WTC11 (cell line): ENCODE data around the gene NUDCD2. TPM values are rescaled to one million over a fixed set of nuclear protein-coding genes. Genes with fewer than 3 reads are reported as not detected.

Experiments
- ATAC-seq: fragments of 200-7000 bp; cut with Tn5 transposase; 2 replicates; pipeline ENCODE4 v1.10.0; 2021; ENCODE audit warnings: mild to moderate bottlenecking, moderate library complexity
- Bru-seq: library from RNA; stranded (reverse); fragments of 400-500 nt; gene quantifications from one replicate; lab custom pipeline; 2021; lab: Mats Ljungman, UMichigan
- CTCF ChIA-PET: fragments of 300-600 bp; sonication (Branson Sonifier 250); formaldehyde crosslinking; loops from one replicate; lab custom pipeline; 2021; ENCODE audit warnings: antibody characterized with exemption; lab: Charles Lee
- POLR2A ChIA-PET: fragments of 350-600 bp; sonication (Branson Sonifier 250); formaldehyde crosslinking; loops from one replicate; lab custom pipeline; 2021; ENCODE audit warnings: antibody characterized with exemption; lab: Charles Lee
- DNase-seq: peaks from one replicate; pipeline ENCODE4 v3.0.0; 2021; ENCODE audit warnings: low spot score
- H3K27ac Mint-ChIP-seq: 2 replicates; pipeline ENCODE4 v1.8.0; 2021; ENCODE audit warnings: mixed read lengths
- H3K27me3 Mint-ChIP-seq: 2 replicates; pipeline ENCODE4 v1.8.0; 2021; ENCODE audit warnings: low read depth, mild to moderate bottlenecking, moderate library complexity, mixed read lengths
- H3K36me3 Mint-ChIP-seq: 2 replicates; pipeline ENCODE4 v1.8.0; 2021; ENCODE audit warnings: mixed read lengths
- H3K4me1 Mint-ChIP-seq: 2 replicates; pipeline ENCODE4 v1.8.0; 2022; ENCODE audit warnings: mixed read lengths
- H3K4me3 Mint-ChIP-seq: 2 replicates; pipeline ENCODE4 v1.8.0; 2021; ENCODE audit warnings: mild to moderate bottlenecking, moderate library complexity, mixed read lengths
- H3K9me3 Mint-ChIP-seq: 2 replicates; pipeline ENCODE4 v1.8.0; 2021; ENCODE audit warnings: mixed read lengths
- AR ChIP-seq: fragments of 250-450 bp; sonication (Bioruptor Pico); IDR thresholded peaks from 2 replicates; pipeline ENCODE4 v1.9.0; 2021; ENCODE audit warnings: mild to moderate bottlenecking
- CREM ChIP-seq: sonication (generic); formaldehyde crosslinking; IDR thresholded peaks from 2 replicates; pipeline ENCODE4 v1.8.1; 2022; ENCODE audit warnings: mild to moderate bottlenecking, missing genetic modification reagents, moderate library complexity
- ETV6 ChIP-seq: sonication (generic); formaldehyde crosslinking; IDR thresholded peaks from 2 replicates; pipeline ENCODE4 v1.8.1; 2022; ENCODE audit warnings: mild to moderate bottlenecking, missing genetic modification reagents
- FOXK1 ChIP-seq: sonication (generic); formaldehyde crosslinking; IDR thresholded peaks from 2 replicates; pipeline ENCODE4 v1.8.0; 2022; ENCODE audit warnings: mild to moderate bottlenecking, moderate library complexity, missing genetic modification reagents
- FOXP1 ChIP-seq: sonication (generic); formaldehyde crosslinking; IDR thresholded peaks from 2 replicates; pipeline ENCODE4 v1.8.0; 2022; ENCODE audit warnings: missing genetic modification reagents, mild to moderate bottlenecking, moderate library complexity, borderline replicate concordance
- FOXP4 ChIP-seq: sonication (generic); formaldehyde crosslinking; IDR thresholded peaks from 2 replicates; pipeline ENCODE4 v1.8.0; 2022; ENCODE audit warnings: mild to moderate bottlenecking, missing genetic modification reagents
- GABPB1 ChIP-seq: sonication (generic); formaldehyde crosslinking; IDR thresholded peaks from 2 replicates; pipeline ENCODE4 v1.8.1; 2023; ENCODE audit warnings: mild to moderate bottlenecking, missing genetic modification reagents
- HMGA2 ChIP-seq: fragments of 250-450 bp; sonication (Bioruptor Pico); IDR thresholded peaks from 2 replicates; pipeline ENCODE4 v1.4.0; 2021; ENCODE audit warnings: mild to moderate bottlenecking, moderate library complexity
- HMGXB4 ChIP-seq: sonication (generic); formaldehyde crosslinking; IDR thresholded peaks from 2 replicates; pipeline ENCODE4 v1.8.1; 2023; ENCODE audit warnings: mild to moderate bottlenecking, moderate library complexity, missing genetic modification reagents
- IRF1 ChIP-seq: sonication (generic); formaldehyde crosslinking; IDR thresholded peaks from 2 replicates; pipeline ENCODE4 v1.8.0; 2023; ENCODE audit warnings: missing genetic modification reagents
- KAT7 ChIP-seq: sonication (generic); formaldehyde crosslinking; IDR thresholded peaks from 2 replicates; pipeline ENCODE4 v1.8.1; 2023; ENCODE audit warnings: missing genetic modification reagents, mild to moderate bottlenecking, borderline replicate concordance
- NFE2L1 ChIP-seq: sonication (generic); formaldehyde crosslinking; IDR thresholded peaks from 2 replicates; pipeline ENCODE4 v1.8.1; 2023; ENCODE audit warnings: missing genetic modification reagents
- SOX15 ChIP-seq: fragments of 250-450 bp; sonication (Bioruptor Pico); IDR thresholded peaks from 2 replicates; pipeline ENCODE4 v1.9.0; 2021; ENCODE audit warnings: mild to moderate bottlenecking
- ZMAT4 ChIP-seq: fragments of 250-450 bp; sonication (Bioruptor Pico); IDR thresholded peaks from 2 replicates; pipeline ENCODE4 v1.9.0; 2021; ENCODE audit warnings: mild to moderate bottlenecking
- ZNF263 ChIP-seq: sonication (generic); formaldehyde crosslinking; IDR thresholded peaks from 2 replicates; pipeline ENCODE4 v1.8.1; 2022; ENCODE audit warnings: low read depth, mild to moderate bottlenecking, moderate library complexity, missing genetic modification reagents
- ZNF423 ChIP-seq: fragments of 250-450 bp; sonication (Bioruptor Pico); IDR thresholded peaks from 2 replicates; pipeline ENCODE4 v2.1.2; 2022; ENCODE audit warnings: mild to moderate bottlenecking, moderate library complexity
- ZNF671 ChIP-seq: fragments of 250-450 bp; sonication (Bioruptor Pico); IDR thresholded peaks from 2 replicates; pipeline ENCODE4 v1.8.0; 2021; ENCODE audit warnings: mild to moderate bottlenecking
- long read RNA-seq, 3 experiments: library from RNA in 1 of 3; library from capped mRNA in 1 of 3; library from polyadenylated mRNA in 1 of 3; unstranded in 2 of 3; stranded (forward) in 1 of 3; transcript quantifications; one replicate each; pipeline ENCODE4 v2.0.0, GENCODE V29; 2021
- total RNA-seq: library from RNA; stranded (reverse); gene quantifications from 3 replicates; pipeline ENCODE4 v1.2.3, GENCODE V29; 2021
- TF ChIP-seq, protein P1 (sequence below): sonication (generic); formaldehyde crosslinking; IDR thresholded peaks from 2 replicates; pipeline ENCODE4 v1.8.1; 2023; ENCODE audit warnings: mild to moderate bottlenecking, missing genetic modification reagents
- TF ChIP-seq, protein P2 (sequence below): sonication (generic); formaldehyde crosslinking; IDR thresholded peaks from 2 replicates; pipeline ENCODE4 v1.8.0; 2023; ENCODE audit warnings: missing genetic modification reagents, mild to moderate bottlenecking, borderline replicate concordance

The NUDCD2 gene
- total RNA-seq (68.5 to 73.4 TPM (median 69.4 TPM) in 3 replicates), Bru-seq, nascent RNA (percentile 80 among the genes with signal in this experiment)
- long read RNA-seq, experiment 1, full-length matches to known transcripts = 118 of 173 reads
- long read RNA-seq, experiment 1, partial matches to known transcripts = 6 of 173 reads
- long read RNA-seq, experiment 1, other reads (novel, unspliced or antisense) = 49 of 173 reads
- long read RNA-seq, experiment 2, full-length matches to known transcripts = 122 of 156 reads
- long read RNA-seq, experiment 2, partial matches to known transcripts = 8 of 156 reads
- long read RNA-seq, experiment 2, other reads (novel, unspliced or antisense) = 26 of 156 reads
- long read RNA-seq, experiment 3, full-length matches to known transcripts = 217 of 250 reads
- long read RNA-seq, experiment 3, partial matches to known transcripts = 8 of 250 reads
- long read RNA-seq, experiment 3, other reads (novel, unspliced or antisense) = 25 of 250 reads

- POLR2A ChIA-PET = interaction anchor here (0.6 to 5.0 kb wide), 12 partner anchors 9 to 1012 kb away, joined by 3 to 77 read pairs (median 4); partner anchors contain the start of genes CCNG1 and MAT2B
- Mint-ChIP-seq H3K9me3 (no peaks in the 10 kb centered on the region), H3K27ac (peak within 1 kb of the TSS; percentile 100), H3K4me1 (peaks cover 30% of the 10 kb centered on the region), H3K27me3 (peaks cover 3% of the 10 kb centered on the region), H3K36me3 (peaks cover 39% of the 10 kb centered on the region), H3K4me3 (peak within 1 kb of the TSS; percentile 99)
- CTCF ChIA-PET = interaction anchor here (0.6 to 2.5 kb wide), 6 partner anchors 22 to 112 kb away, joined by 3 to 11 read pairs (median 6); partner anchors contain the start of gene CCNG1
- peak; percentile 93 for DNase-seq
- peak; percentile 94 for ATAC-seq
- peak; percentile 76; the same call in 1 of the 2 replicates for TF ChIP-seq HMGXB4 (CRISPR knock-in tag)
- no peak for TF ChIP-seq HMGA2 (CRISPR knock-in tag)
- TF ChIP-seq FOXK1 (CRISPR knock-in tag) = peak; percentile 49
- peak; percentile 78; the same call in 1 of the 2 replicates for TF ChIP-seq AR (CRISPR knock-in tag)
- no peak for TF ChIP-seq ZMAT4
- no peak for TF ChIP-seq SOX15 (CRISPR knock-in tag)
- TF ChIP-seq ZNF423 = 0 out of 2 replicates have a peak, but pooled peaks have one; percentile 17
- TF ChIP-seq, protein P1, sequence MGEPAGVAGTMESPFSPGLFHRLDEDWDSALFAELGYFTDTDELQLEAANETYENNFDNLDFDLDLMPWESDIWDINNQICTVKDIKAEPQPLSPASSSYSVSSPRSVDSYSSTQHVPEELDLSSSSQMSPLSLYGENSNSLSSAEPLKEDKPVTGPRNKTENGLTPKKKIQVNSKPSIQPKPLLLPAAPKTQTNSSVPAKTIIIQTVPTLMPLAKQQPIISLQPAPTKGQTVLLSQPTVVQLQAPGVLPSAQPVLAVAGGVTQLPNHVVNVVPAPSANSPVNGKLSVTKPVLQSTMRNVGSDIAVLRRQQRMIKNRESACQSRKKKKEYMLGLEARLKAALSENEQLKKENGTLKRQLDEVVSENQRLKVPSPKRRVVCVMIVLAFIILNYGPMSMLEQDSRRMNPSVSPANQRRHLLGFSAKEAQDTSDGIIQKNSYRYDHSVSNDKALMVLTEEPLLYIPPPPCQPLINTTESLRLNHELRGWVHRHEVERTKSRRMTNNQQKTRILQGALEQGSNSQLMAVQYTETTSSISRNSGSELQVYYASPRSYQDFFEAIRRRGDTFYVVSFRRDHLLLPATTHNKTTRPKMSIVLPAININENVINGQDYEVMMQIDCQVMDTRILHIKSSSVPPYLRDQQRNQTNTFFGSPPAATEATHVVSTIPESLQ (CRISPR knock-in tag) = no peak
- 0 out of 2 replicates have a peak, but pooled peaks have one; percentile 41 for TF ChIP-seq FOXP4
- 0 out of 2 replicates have a peak, but pooled peaks have one; percentile 56 for TF ChIP-seq IRF1 (CRISPR knock-in tag)
- TF ChIP-seq ZNF671 (CRISPR knock-in tag) = peak; percentile 64; the same call in 1 of the 2 replicates
- TF ChIP-seq KAT7 (CRISPR knock-in tag) = no peak
- peak; percentile 19; the same call in 1 of the 2 replicates for TF ChIP-seq NFE2L1 (CRISPR knock-in tag)
- peak; percentile 77 for TF ChIP-seq ETV6
- peak; percentile 76; the same call in 1 of the 2 replicates for TF ChIP-seq FOXP1
- TF ChIP-seq, protein P2, sequence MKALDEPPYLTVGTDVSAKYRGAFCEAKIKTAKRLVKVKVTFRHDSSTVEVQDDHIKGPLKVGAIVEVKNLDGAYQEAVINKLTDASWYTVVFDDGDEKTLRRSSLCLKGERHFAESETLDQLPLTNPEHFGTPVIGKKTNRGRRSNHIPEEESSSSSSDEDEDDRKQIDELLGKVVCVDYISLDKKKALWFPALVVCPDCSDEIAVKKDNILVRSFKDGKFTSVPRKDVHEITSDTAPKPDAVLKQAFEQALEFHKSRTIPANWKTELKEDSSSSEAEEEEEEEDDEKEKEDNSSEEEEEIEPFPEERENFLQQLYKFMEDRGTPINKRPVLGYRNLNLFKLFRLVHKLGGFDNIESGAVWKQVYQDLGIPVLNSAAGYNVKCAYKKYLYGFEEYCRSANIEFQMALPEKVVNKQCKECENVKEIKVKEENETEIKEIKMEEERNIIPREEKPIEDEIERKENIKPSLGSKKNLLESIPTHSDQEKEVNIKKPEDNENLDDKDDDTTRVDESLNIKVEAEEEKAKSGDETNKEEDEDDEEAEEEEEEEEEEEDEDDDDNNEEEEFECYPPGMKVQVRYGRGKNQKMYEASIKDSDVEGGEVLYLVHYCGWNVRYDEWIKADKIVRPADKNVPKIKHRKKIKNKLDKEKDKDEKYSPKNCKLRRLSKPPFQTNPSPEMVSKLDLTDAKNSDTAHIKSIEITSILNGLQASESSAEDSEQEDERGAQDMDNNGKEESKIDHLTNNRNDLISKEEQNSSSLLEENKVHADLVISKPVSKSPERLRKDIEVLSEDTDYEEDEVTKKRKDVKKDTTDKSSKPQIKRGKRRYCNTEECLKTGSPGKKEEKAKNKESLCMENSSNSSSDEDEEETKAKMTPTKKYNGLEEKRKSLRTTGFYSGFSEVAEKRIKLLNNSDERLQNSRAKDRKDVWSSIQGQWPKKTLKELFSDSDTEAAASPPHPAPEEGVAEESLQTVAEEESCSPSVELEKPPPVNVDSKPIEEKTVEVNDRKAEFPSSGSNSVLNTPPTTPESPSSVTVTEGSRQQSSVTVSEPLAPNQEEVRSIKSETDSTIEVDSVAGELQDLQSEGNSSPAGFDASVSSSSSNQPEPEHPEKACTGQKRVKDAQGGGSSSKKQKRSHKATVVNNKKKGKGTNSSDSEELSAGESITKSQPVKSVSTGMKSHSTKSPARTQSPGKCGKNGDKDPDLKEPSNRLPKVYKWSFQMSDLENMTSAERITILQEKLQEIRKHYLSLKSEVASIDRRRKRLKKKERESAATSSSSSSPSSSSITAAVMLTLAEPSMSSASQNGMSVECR (CRISPR knock-in tag) = peak; percentile 39; the same call in 1 of the 2 replicates
- no peak for TF ChIP-seq GABPB1
- TF ChIP-seq ZNF263 = no peak
- peak; percentile 39; the same call in 1 of the 2 replicates for TF ChIP-seq CREM (CRISPR knock-in tag)
These were observed at the start of gene NUDCD2 for GRCh38 chr5:163459819-163460561. TSS of gene NUDCD2 (minus strand) at chr5:163460102. CDS start at chr5:163460050, 52 bp downstream.
